Measurements from ENCODE around the gene FAM72C.
"Not testable (repeated sequence)": the region's sequence is repeated elsewhere in the genome, so short reads cannot be mapped to it uniquely, and the experiment has no call there.

GRCh38 chr1:143918552-143918951, 53.2 kb downstream of the FAM72C start:
- TF ChIP-seq CTCF, POLR2A (IDR thresholded peaks at IDR 0.05): not testable (repeated sequence)
